SK-N-SH (cell line): ENCODE data around the gene LRRC25. TPM values are rescaled to one million over a fixed set of nuclear protein-coding genes. Genes with fewer than 3 reads are reported as not detected.

Source experiments
- CTCF ChIA-PET: fragments of 300-600, 350-600 bp; formaldehyde crosslinking; extraction: SDS; loops from one replicate; lab custom pipeline; 2021; lab: Yijun Ruan, JAX
- POLR2A ChIA-PET: fragments of 350-600 bp; sonication (Branson Sonifier 250); formaldehyde crosslinking; extraction: SDS; loops from one replicate; lab custom pipeline; 2020; ENCODE audit warnings: antibody characterized with exemption, inconsistent platforms; lab: Yijun Ruan, JAX
- DNase-seq: peaks from one replicate; pipeline ENCODE4 v3.0.0; 2012
- H2AFZ ChIP-seq: fragments of 200-600 bp; sonication (generic); 2 replicates; pipeline ENCODE4 v1.8.1; 2016; ENCODE audit warnings: antibody characterized with exemption, mild to moderate bottlenecking, low read depth
- H3F3A ChIP-seq: fragments of 200-600 bp; sonication (generic); replicated peaks from 2 replicates; pipeline ENCODE3; 2016; ENCODE audit warnings: antibody characterized with exemption, mild to moderate bottlenecking; ENCODE audit not compliant: insufficient read depth
- H3K27ac ChIP-seq, 2 experiments: fragments of 200-500 bp in 1 of 2; fragments of 200-600 bp in 1 of 2; sonication (Bioruptor generic) in 1 of 2; sonication (generic), shearing (Covaris generic) in 1 of 2; 2 replicates each; pipeline versions ENCODE4 v1.5.1 to v1.6.1; 2014 to 2016; ENCODE audit warnings: low read depth in 2 of 2, inconsistent platforms in 1 of 2, low read length in 1 of 2, mild to moderate bottlenecking in 1 of 2, mixed read lengths in 1 of 2
- H3K27me3 ChIP-seq: fragments of 200-600 bp; sonication (generic), shearing (Covaris generic); 2 replicates; pipeline ENCODE4 v1.6.1; 2016; ENCODE audit warnings: mixed run types; ENCODE audit not compliant: insufficient read depth
- H3K36me3 ChIP-seq, 2 experiments: fragments of 200-500 bp in 1 of 2; fragments of 200-600 bp in 1 of 2; sonication (Bioruptor generic) in 1 of 2; sonication (generic) in 1 of 2; replicated peaks in 1 of 2; 2 replicates each; pipeline versions ENCODE3 to v1.5.1; 2014 to 2016; ENCODE audit warnings: low read length in 1 of 2, mild to moderate bottlenecking in 1 of 2; ENCODE audit not compliant: insufficient read depth in 2 of 2, control insufficient read depth in 1 of 2
- H3K4me1 ChIP-seq, 2 experiments: fragments of 200-500 bp in 1 of 2; fragments of 200-600 bp in 1 of 2; sonication (Bioruptor generic) in 1 of 2; sonication (generic), shearing (Covaris generic) in 1 of 2; 2 replicates each; pipeline versions ENCODE4 v1.5.1 to v1.6.1; 2014 to 2016; ENCODE audit warnings: low read depth in 1 of 2, low read length in 1 of 2, mixed run types in 1 of 2; ENCODE audit not compliant: insufficient read depth in 2 of 2, control insufficient read depth in 1 of 2
- H3K4me2 ChIP-seq: fragments of 200-600 bp; sonication (generic), shearing (Covaris generic); 2 replicates; pipeline ENCODE4 v1.6.1; 2017; ENCODE audit warnings: mixed run types
- H3K4me3 ChIP-seq, 2 experiments: fragments of 200-500 bp in 1 of 2; fragments of 200-600 bp in 1 of 2; sonication (Bioruptor generic) in 1 of 2; sonication (generic), shearing (Covaris generic) in 1 of 2; 2 replicates each; pipeline versions ENCODE4 v1.5.1 to v1.8.1; 2014 to 2016; ENCODE audit warnings: low read depth in 2 of 2, inconsistent platforms in 1 of 2, low read length in 1 of 2, mild to moderate bottlenecking in 1 of 2, mixed read lengths in 1 of 2, moderate library complexity in 1 of 2
- H3K79me2 ChIP-seq: fragments of 200-600 bp; sonication (generic); 2 replicates; pipeline ENCODE4 v1.8.1; 2017; ENCODE audit warnings: mild to moderate bottlenecking; ENCODE audit not compliant: insufficient read depth
- H3K9ac ChIP-seq: fragments of 200-600 bp; sonication (generic); 2 replicates; pipeline ENCODE4 v1.6.1; 2017; ENCODE audit warnings: mixed run types
- H3K9me2 ChIP-seq: fragments of 200-600 bp; sonication (generic); 2 replicates; pipeline ENCODE4 v1.6.1; 2017; ENCODE audit warnings: mixed run types
- H3K9me3 ChIP-seq: fragments of 200-600 bp; sonication (generic); 2 replicates; pipeline ENCODE4 v1.6.1; 2017; ENCODE audit warnings: mixed run types, mild to moderate bottlenecking, moderate library complexity
- H4K20me1 ChIP-seq: fragments of 200-600 bp; sonication (generic); 2 replicates; pipeline ENCODE4 v1.6.1; 2017; ENCODE audit warnings: mild to moderate bottlenecking, mixed run types; ENCODE audit not compliant: insufficient read depth
- FOXJ3 ChIP-seq: sonication (generic); formaldehyde crosslinking; IDR thresholded peaks from 2 replicates; pipeline ENCODE4 v1.5.1; 2020; ENCODE audit warnings: mild to moderate bottlenecking, missing genetic modification reagents
- FOXM1 ChIP-seq: IDR thresholded peaks from 2 replicates; pipeline ENCODE4 v1.4.0; 2012; ENCODE audit warnings: low read depth, mild to moderate bottlenecking
- GABPA ChIP-seq: IDR thresholded peaks from 2 replicates; pipeline ENCODE4 v1.4.0; 2012; ENCODE audit warnings: low read depth, mild to moderate bottlenecking
- POLR2AphosphoS5 ChIP-seq: IDR thresholded peaks from 2 replicates; pipeline ENCODE4 v1.6.1; 2012; ENCODE audit warnings: low read depth, low read length
- RAD21 ChIP-seq: IDR thresholded peaks from 2 replicates; pipeline ENCODE4 v1.6.1; 2012; ENCODE audit warnings: mild to moderate bottlenecking, low read length
- RFX5 ChIP-seq: IDR thresholded peaks from 2 replicates; pipeline ENCODE4 v1.6.1; 2012; ENCODE audit warnings: mild to moderate bottlenecking, improper control_type of control experiment, low read length
- RXRA ChIP-seq: IDR thresholded peaks from 2 replicates; pipeline ENCODE4 v1.4.0; 2012; ENCODE audit warnings: low read depth, mild to moderate bottlenecking, borderline replicate concordance
- SIN3A ChIP-seq: IDR thresholded peaks from 2 replicates; pipeline ENCODE4 v1.6.1; 2012; ENCODE audit warnings: low read depth, mild to moderate bottlenecking, low read length, moderate library complexity, borderline replicate concordance
- TAF1 ChIP-seq: IDR thresholded peaks from 2 replicates; pipeline ENCODE4 v1.6.1; 2012; ENCODE audit warnings: low read depth, mild to moderate bottlenecking, low read length, moderate library complexity, borderline replicate concordance
- WGBS: methylation state at CpG from one replicate; pipeline ENCODE4 v1.1.6; 2017; ENCODE audit warnings: low lambda C conversion rate; 5-methylcytosine and 5-hydroxymethylcytosine counted together
- polyA plus RNA-seq, 3 experiments: library from polyadenylated mRNA; depleted of rRNA; stranded (reverse); fragments of >200 nt; gene quantifications; 2 replicates each; pipeline ENCODE4 v1.2.3, GENCODE V29; 2012
- TF ChIP-seq, protein P1 (sequence below): fragments of 200-600 bp; sonication (generic); IDR thresholded peaks from 2 replicates; pipeline ENCODE4 v1.6.1; 2017; ENCODE audit warnings: antibody characterized with exemption, mild to moderate bottlenecking, moderate library complexity
- TF ChIP-seq, protein P2 (sequence below): IDR thresholded peaks from 2 replicates; pipeline ENCODE4; 2012
- TF ChIP-seq, protein P3 (sequence below): IDR thresholded peaks from 2 replicates; pipeline ENCODE4 v1.4.0; 2012; ENCODE audit warnings: low read depth, borderline replicate concordance
- TF ChIP-seq, protein P4 (sequence below): IDR thresholded peaks from 2 replicates; pipeline ENCODE4 v1.4.0; 2012; ENCODE audit warnings: low read depth
- TF ChIP-seq, protein P5 (sequence below): IDR thresholded peaks from 2 replicates; pipeline ENCODE4 v1.6.1; 2012; ENCODE audit warnings: mild to moderate bottlenecking, low read depth, low read length, moderate library complexity
- TF ChIP-seq, protein P6 (sequence below): fragments of 150-350 bp; IDR thresholded peaks from 2 replicates; pipeline ENCODE4 v1.6.1; 2017; ENCODE audit warnings: antibody characterized with exemption, low read length, low read depth, borderline replicate concordance

LRRC25 gene
- polyA plus RNA-seq, 1 of the 3 experiments (the other 2 are of a cell fraction), result not detected

DNA sequence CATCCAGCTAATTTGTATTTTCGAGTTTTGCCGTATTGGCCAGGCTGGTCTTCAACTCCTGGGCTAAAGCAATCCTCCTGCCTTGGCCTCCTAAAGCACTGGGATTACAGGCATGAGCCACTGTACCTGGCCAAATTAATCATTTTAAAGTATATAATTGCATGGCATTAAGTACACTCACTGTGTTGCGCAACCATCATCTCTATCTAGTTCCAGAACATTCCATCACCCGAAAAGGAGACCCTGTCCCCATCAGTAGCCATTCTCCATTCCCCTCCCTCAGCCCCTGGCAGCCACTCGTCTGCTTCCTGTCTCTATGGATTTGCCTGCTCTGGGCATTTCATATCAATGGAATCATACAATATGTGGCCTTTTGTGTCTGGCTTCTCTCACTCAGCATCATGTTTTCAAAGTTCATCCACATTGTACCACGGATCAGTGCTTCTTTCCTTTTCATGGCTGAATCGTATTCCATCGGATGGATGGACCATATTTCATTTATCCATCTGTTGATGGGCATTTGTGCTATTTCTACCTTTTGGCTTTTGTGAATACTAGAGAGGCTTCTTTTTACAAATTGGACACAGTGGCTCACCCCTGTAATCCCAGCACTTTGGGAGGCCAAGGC lies 43.9 kb downstream of the LRRC25 start (continued):
- TF ChIP-seq, protein P1, sequence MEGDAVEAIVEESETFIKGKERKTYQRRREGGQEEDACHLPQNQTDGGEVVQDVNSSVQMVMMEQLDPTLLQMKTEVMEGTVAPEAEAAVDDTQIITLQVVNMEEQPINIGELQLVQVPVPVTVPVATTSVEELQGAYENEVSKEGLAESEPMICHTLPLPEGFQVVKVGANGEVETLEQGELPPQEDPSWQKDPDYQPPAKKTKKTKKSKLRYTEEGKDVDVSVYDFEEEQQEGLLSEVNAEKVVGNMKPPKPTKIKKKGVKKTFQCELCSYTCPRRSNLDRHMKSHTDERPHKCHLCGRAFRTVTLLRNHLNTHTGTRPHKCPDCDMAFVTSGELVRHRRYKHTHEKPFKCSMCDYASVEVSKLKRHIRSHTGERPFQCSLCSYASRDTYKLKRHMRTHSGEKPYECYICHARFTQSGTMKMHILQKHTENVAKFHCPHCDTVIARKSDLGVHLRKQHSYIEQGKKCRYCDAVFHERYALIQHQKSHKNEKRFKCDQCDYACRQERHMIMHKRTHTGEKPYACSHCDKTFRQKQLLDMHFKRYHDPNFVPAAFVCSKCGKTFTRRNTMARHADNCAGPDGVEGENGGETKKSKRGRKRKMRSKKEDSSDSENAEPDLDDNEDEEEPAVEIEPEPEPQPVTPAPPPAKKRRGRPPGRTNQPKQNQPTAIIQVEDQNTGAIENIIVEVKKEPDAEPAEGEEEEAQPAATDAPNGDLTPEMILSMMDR, result no peak
- TF ChIP-seq FOXM1, result no peak
- TF ChIP-seq, protein P2, sequence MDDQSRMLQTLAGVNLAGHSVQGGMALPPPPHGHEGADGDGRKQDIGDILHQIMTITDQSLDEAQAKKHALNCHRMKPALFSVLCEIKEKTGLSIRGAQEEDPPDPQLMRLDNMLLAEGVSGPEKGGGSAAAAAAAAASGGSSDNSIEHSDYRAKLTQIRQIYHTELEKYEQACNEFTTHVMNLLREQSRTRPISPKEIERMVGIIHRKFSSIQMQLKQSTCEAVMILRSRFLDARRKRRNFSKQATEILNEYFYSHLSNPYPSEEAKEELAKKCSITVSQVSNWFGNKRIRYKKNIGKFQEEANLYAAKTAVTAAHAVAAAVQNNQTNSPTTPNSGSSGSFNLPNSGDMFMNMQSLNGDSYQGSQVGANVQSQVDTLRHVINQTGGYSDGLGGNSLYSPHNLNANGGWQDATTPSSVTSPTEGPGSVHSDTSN, result no peak
- TF ChIP-seq, protein P3, sequence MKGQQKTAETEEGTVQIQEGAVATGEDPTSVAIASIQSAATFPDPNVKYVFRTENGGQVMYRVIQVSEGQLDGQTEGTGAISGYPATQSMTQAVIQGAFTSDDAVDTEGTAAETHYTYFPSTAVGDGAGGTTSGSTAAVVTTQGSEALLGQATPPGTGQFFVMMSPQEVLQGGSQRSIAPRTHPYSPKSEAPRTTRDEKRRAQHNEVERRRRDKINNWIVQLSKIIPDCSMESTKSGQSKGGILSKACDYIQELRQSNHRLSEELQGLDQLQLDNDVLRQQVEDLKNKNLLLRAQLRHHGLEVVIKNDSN, result no peak
- TF ChIP-seq, all 33 proteins: peak for 0

DNA sequence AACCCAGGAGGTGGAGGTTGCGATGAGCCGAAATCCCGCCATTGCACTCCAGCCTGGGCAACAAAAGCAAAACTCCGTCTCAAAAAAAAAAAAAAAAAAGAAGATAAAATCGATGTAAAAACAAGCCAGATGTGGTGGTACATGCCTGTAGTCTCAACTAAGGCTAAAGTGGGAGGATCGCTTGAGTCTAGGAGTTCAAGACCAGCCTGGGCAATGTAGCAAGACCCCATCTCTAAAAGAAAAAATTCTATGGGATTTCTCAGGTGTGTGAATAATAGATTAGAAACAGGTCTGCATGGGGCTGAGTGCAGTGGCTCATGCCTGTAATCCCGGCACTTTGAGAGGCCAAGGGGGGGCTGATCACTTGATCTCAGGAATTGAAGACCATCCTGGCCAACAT lies 45.9 kb downstream of the LRRC25 start:
- H3K9me2 ChIP-seq, result no peaks in the 10 kb centered on the region

More for the DNA sequence above, 45.9 kb downstream of the LRRC25 start:
- TF ChIP-seq FOXM1 (no peak), POLR2AphosphoS5 (no peak), GABPA (no peak), RXRA (no peak), RFX5 (no peak), TAF1 (no peak), SIN3A (no peak), FOXJ3 (CRISPR knock-in tag) (no peak), RAD21 (no peak)
- TF ChIP-seq, protein P1, result no peak
- TF ChIP-seq, protein P4, sequence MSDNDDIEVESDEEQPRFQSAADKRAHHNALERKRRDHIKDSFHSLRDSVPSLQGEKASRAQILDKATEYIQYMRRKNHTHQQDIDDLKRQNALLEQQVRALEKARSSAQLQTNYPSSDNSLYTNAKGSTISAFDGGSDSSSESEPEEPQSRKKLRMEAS, result no peak
- TF ChIP-seq, protein P2, result no peak
- TF ChIP-seq, protein P5, sequence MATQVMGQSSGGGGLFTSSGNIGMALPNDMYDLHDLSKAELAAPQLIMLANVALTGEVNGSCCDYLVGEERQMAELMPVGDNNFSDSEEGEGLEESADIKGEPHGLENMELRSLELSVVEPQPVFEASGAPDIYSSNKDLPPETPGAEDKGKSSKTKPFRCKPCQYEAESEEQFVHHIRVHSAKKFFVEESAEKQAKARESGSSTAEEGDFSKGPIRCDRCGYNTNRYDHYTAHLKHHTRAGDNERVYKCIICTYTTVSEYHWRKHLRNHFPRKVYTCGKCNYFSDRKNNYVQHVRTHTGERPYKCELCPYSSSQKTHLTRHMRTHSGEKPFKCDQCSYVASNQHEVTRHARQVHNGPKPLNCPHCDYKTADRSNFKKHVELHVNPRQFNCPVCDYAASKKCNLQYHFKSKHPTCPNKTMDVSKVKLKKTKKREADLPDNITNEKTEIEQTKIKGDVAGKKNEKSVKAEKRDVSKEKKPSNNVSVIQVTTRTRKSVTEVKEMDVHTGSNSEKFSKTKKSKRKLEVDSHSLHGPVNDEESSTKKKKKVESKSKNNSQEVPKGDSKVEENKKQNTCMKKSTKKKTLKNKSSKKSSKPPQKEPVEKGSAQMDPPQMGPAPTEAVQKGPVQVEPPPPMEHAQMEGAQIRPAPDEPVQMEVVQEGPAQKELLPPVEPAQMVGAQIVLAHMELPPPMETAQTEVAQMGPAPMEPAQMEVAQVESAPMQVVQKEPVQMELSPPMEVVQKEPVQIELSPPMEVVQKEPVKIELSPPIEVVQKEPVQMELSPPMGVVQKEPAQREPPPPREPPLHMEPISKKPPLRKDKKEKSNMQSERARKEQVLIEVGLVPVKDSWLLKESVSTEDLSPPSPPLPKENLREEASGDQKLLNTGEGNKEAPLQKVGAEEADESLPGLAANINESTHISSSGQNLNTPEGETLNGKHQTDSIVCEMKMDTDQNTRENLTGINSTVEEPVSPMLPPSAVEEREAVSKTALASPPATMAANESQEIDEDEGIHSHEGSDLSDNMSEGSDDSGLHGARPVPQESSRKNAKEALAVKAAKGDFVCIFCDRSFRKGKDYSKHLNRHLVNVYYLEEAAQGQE, result no peak
- TF ChIP-seq, protein P6, sequence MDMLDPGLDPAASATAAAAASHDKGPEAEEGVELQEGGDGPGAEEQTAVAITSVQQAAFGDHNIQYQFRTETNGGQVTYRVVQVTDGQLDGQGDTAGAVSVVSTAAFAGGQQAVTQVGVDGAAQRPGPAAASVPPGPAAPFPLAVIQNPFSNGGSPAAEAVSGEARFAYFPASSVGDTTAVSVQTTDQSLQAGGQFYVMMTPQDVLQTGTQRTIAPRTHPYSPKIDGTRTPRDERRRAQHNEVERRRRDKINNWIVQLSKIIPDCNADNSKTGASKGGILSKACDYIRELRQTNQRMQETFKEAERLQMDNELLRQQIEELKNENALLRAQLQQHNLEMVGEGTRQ, result no peak
- TF ChIP-seq, protein P3, result no peak
- H3K9me3 ChIP-seq, result no peaks in the 10 kb centered on the region
- H3K4me2 ChIP-seq, result no peak overlapping the region
- ChIA-PET POLR2A (interaction anchor here (0.7 kb wide), 1 partner anchor 11 kb away, joined by 5 read pairs; no protein-coding TSS in a partner anchor), CTCF (interaction anchor here (1.9 to 9.3 kb wide), 4 partner anchors 11 to 73 kb away, joined by 7 to 217 read pairs (median 74); partner anchors contain the start of genes GDF15 and SSBP4)
- H4K20me1 ChIP-seq, result no peaks in the 10 kb centered on the region
- H3K9ac ChIP-seq, result no peak overlapping the region
- no peaks in the 10 kb centered on the region for H3K79me2 ChIP-seq
- peaks cover 0 to under 1% of the 10 kb centered on the region in 2 experiments for H3K36me3 ChIP-seq
- no peaks in the 10 kb centered on the region for H3K4me1 ChIP-seq
- no peak overlapping the region for H3K4me3 ChIP-seq
- no peak for DNase-seq
- H2AFZ ChIP-seq, result no peak overlapping the region
- H3F3A ChIP-seq, result peaks cover 5% of the 10 kb centered on the region
- H3K27me3 ChIP-seq, result no peaks in the 10 kb centered on the region
- H3K27ac ChIP-seq, result no peak overlapping the region
- 89% methylated on average over 6 of the region's 7 CpGs for WGBS
